PC-9 (cell line): ENCODE data around the gene RBBP8.

Experiments
- CTCF ChIP-seq: fragments of 200-600 bp; sonication (generic); conservative IDR thresholded peaks from 2 replicates; pipeline ENCODE4 v1.6.1; 2017; ENCODE audit warnings: mixed run types, antibody characterized with exemption, mild to moderate bottlenecking, moderate library complexity
- EZH2 ChIP-seq: fragments of 200-600 bp; sonication (generic); IDR thresholded peaks from 2 replicates; pipeline ENCODE4 v1.8.0; 2017; ENCODE audit warnings: antibody characterized with exemption, low read depth

GRCh38 chr18:22998344-22998743, 65.2 kb downstream of the RBBP8 start:
- no peak for TF ChIP-seq CTCF
- TF ChIP-seq EZH2, result no peak
